GM23248 (cell line): ENCODE results near the gene APP.

Experiments used
- EZH2 ChIP-seq: fragments of 200-600 bp; sonication (generic); IDR thresholded peaks from 2 replicates; pipeline ENCODE4 v1.6.1; 2018; ENCODE audit warnings: antibody characterized with exemption, mild to moderate bottlenecking; ENCODE audit not compliant: insufficient read depth, poor library complexity, severe bottlenecking
- EZH2phosphoT487 ChIP-seq: fragments of 200-600 bp; sonication (generic); IDR thresholded peaks from 2 replicates; pipeline ENCODE4 v1.6.1; 2018; ENCODE audit warnings: antibody characterized with exemption, moderate library complexity, mild to moderate bottlenecking, low read depth; ENCODE audit not compliant: insufficient read depth

DNA sequence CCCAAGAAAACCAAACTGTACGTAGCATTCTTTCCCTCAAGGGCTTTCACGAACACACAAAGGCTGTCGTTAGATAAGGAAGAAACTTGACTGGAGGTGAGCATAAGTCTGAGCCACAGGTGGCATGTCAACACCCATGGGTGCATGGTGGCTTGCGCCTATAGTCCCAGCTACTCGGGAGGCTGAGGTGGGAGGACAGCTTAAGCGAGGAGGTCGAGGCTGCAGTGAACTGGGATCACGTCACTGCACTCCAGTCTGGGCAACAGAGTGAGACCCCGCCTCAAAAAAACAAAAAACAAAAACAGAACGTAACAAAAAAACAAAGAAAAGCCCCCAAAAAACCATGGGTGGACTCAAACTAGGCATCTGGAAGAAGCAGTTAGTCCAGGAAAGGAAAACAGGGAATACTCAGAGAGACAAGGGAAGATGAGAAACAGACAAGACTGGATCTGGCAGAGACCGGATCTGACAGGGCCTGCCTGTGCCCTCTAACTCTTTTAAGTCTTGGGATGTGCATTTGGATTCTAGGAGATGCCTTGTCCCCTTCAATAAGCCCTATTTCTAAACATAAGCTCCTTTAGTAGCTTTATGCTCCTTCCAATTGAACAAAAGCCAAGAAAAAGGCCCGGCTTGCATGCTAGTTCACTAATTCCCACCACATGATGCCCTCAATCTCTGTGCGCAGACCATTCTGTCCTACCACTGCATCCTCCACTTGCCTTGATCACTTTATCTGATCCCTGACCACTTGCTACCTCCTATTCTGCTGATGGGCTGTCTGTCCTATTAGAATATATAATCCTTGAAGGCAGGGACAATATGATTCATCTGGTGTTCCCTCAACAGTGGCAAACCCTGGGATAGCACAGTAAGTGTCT, 73.8 kb downstream of the APP start:
- no peak for TF ChIP-seq EZH2
- no peak for TF ChIP-seq EZH2phosphoT487
